ENCODE data around the gene NOC3L.

DNA sequence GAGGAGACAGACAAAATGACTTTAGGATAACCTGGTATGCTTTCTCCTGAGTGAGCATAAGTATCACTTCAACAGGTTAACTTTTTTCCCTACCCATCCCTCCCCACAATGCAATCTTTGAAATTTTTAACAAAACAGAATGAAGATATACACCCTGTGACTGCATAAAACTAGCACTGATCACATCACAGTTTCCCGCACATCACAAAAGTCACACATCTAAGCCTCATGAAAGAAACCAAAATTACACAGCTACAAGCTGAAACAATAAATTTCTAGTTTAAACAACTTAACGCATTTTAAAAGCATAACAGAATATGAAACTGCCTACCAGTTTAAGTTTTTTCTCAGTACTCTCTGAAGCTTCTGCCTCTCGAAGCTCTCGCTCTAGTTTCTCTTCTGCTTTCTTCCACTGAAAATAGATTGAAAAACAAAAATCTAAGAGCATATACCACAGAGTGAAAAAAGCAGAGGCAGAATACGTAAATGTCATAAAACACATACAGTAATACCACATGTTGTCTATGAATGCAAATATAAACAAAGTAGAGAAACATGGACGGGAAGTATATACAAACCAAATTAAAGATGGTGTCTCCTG is 18.1 kb downstream of the NOC3L start:
- TF ChIP-seq, protein P1, sequence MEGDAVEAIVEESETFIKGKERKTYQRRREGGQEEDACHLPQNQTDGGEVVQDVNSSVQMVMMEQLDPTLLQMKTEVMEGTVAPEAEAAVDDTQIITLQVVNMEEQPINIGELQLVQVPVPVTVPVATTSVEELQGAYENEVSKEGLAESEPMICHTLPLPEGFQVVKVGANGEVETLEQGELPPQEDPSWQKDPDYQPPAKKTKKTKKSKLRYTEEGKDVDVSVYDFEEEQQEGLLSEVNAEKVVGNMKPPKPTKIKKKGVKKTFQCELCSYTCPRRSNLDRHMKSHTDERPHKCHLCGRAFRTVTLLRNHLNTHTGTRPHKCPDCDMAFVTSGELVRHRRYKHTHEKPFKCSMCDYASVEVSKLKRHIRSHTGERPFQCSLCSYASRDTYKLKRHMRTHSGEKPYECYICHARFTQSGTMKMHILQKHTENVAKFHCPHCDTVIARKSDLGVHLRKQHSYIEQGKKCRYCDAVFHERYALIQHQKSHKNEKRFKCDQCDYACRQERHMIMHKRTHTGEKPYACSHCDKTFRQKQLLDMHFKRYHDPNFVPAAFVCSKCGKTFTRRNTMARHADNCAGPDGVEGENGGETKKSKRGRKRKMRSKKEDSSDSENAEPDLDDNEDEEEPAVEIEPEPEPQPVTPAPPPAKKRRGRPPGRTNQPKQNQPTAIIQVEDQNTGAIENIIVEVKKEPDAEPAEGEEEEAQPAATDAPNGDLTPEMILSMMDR (IDR thresholded peaks at IDR 0.05; ENCODE audit: insufficient read depth, low read length), result no peak
- TF ChIP-seq, protein P2, sequence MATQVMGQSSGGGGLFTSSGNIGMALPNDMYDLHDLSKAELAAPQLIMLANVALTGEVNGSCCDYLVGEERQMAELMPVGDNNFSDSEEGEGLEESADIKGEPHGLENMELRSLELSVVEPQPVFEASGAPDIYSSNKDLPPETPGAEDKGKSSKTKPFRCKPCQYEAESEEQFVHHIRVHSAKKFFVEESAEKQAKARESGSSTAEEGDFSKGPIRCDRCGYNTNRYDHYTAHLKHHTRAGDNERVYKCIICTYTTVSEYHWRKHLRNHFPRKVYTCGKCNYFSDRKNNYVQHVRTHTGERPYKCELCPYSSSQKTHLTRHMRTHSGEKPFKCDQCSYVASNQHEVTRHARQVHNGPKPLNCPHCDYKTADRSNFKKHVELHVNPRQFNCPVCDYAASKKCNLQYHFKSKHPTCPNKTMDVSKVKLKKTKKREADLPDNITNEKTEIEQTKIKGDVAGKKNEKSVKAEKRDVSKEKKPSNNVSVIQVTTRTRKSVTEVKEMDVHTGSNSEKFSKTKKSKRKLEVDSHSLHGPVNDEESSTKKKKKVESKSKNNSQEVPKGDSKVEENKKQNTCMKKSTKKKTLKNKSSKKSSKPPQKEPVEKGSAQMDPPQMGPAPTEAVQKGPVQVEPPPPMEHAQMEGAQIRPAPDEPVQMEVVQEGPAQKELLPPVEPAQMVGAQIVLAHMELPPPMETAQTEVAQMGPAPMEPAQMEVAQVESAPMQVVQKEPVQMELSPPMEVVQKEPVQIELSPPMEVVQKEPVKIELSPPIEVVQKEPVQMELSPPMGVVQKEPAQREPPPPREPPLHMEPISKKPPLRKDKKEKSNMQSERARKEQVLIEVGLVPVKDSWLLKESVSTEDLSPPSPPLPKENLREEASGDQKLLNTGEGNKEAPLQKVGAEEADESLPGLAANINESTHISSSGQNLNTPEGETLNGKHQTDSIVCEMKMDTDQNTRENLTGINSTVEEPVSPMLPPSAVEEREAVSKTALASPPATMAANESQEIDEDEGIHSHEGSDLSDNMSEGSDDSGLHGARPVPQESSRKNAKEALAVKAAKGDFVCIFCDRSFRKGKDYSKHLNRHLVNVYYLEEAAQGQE (IDR thresholded peaks at IDR 0.05; ENCODE audit: insufficient replicate concordance, low read depth), result no peak
